TTC549 (cell line): ENCODE data around the gene CTTN.
"Not testable (repeated sequence)": the region's sequence is repeated elsewhere in the genome, so short reads cannot be mapped to it uniquely, and the experiment has no call there.

ENCODE experiments used
- FAIRE-seq: peaks from 2 replicates; lab custom pipeline; 2012; peaks lifted over from hg19 to GRCh38; lab: Jason Lieb, UNC

Gene CTTN

GRCh38 chr11:70429724-70430521 is 31.6 kb downstream of the CTTN start:
- FAIRE-seq, result no peak

- no peak for FAIRE-seq
Measured at GRCh38 chr11:70430671-70431574, 32.6 kb downstream of the CTTN start.

- no peak for FAIRE-seq
Measured at GRCh38 chr11:70431611-70432010, 33.3 kb downstream of the CTTN start.

- no peak for FAIRE-seq
Measured at GRCh38 chr11:70432065-70432464, 33.7 kb downstream of the CTTN start.

DNA sequence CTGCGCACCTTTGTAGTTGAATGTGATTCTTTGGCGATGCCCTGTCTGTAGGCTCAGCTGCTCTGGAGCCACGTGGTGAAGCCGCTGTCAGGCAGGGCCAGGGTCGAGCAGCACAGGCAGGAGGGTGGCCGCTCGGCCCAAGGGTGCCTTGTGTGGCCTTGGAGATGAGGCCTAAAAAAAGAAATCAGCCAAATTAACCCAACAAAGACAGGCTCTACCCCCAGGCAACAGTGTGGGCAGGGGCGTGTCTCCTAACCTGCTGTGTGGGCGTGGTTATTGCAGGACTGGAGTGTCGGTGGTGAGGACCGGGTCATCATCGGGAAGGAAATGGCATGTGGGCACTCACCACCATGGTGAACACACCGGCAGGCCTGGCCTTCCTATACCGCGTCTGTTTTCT is 34.3 kb downstream of the CTTN start:
- no peak for FAIRE-seq

DNA sequence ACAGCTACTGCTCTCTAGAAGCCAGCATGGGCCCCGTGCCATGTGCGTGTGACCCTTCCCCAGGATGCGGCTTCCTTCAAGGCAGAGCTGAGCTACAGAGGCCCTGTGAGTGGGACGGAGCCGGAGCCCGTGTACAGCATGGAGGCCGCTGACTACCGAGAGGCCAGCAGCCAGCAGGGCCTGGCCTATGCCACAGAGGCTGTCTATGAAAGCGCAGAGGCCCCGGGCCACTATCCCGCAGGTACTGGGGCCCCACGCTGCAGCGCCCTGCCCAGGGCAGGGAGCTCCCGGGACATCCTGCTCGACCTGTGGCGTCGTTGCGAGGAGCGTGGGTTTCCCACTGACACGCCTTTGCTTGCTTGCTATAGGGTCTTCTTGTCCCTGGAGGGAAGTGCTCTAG is 34.7 kb downstream of the CTTN start:
- no peak for FAIRE-seq

- no peak for FAIRE-seq
Measured at GRCh38 chr11:70433526-70433925, 35.2 kb downstream of the CTTN start.

- no peak for FAIRE-seq
Measured at GRCh38 chr11:70433966-70434812, 35.9 kb downstream of the CTTN start.

DNA sequence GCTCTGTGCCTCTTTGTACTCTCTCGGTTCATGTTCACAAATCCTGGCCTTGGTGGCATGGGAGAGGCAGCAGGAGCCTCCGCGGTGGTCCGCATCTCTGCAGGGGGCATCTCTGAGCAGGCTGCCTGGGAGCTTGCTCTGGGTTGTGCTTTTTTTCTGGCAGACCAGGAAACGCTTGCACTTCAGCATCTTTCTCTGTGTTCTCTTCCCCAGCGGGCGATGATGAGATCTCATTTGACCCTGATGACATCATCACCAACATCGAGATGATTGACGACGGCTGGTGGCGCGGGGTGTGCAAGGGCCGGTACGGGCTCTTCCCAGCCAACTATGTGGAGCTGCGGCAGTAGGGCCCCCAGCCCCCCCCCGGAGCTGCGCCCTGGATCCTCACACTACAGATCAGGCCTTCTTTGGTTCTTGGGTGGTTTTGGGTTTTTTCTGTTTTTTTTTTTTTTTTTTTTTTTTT is 36.5 kb downstream of the CTTN start:
- FAIRE-seq, result no peak

DNA sequence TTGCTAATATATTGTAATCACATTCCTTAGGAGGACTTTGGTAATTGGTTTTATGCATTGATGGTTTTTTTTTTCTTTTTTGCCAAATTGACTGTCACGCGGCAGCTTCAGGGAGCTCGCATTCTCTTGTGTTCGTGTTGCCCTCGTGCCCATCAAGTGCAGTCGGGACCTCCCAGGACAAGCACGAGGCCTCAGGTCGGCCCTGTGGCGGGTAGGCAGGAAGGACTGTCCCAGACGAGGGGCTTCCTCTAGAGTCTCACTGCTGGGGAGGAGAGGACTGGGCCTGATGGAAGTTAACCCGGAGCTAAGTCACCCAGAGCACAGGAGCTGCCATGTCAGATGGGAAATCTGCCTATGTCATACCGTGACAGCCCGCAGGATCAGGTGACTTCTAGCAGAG is 37.0 kb downstream of the CTTN start:
- no peak for FAIRE-seq

- no peak for FAIRE-seq
Measured at GRCh38 chr11:70435765-70436500, 37.6 kb downstream of the CTTN start.

DNA sequence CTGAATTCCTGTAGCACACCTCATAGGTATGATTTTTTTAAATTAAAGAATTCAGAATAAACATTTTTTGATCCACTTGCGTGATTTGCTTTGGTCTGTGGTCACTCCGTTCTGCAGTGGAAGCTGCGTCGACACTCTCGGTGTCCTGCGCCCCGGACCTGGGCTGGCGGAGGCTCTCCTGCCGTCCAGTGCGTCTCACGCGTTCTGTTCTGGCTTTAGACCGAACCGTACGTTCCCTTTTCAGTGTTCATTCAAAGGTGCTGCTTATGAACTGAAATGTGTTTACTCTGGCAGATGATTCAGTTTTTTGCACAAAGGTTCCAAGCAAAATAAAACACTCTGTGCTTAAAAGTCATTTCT is 38.2 kb downstream of the CTTN start:
- no peak for FAIRE-seq

DNA sequence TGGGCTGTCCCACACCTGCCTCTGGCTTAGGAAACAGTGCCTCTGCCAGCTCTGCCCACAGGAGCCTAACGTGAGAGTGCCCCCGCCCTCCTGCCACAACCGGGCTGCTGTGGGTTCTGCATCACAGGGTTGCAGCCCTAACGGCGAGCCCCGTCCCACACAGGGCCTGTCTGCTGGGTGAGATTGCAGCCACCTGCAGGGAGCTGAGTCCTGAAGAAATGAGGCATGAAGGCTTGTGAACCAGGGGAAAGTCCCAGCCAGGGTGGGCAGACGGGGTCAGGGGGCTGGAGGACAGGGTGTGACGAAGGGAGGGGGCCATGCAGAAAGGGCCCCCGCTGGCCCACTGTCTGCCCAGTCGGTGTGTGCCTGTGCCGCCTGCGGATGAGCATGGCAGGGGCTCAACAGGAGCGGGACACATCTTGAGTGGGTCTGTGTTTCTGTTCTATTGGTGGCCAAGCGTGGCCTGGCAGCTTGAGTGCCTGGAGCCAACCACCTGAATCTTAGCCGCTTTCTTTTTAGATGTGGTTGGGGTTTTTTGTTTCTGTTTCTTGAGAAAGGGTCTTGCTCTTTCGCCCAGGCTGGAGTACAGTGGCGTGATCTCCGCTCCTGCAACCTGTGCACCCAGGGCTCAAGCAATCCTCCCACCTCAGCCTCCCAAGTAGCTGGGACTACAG is 38.9 kb downstream of the CTTN start:
- FAIRE-seq, result no peak

GRCh38 chr11:70440206-70440605 is 41.9 kb downstream of the CTTN start:
- FAIRE-seq, result no peak

GRCh38 chr11:70443773-70444030 is 45.4 kb downstream of the CTTN start:
- no peak for FAIRE-seq

DNA sequence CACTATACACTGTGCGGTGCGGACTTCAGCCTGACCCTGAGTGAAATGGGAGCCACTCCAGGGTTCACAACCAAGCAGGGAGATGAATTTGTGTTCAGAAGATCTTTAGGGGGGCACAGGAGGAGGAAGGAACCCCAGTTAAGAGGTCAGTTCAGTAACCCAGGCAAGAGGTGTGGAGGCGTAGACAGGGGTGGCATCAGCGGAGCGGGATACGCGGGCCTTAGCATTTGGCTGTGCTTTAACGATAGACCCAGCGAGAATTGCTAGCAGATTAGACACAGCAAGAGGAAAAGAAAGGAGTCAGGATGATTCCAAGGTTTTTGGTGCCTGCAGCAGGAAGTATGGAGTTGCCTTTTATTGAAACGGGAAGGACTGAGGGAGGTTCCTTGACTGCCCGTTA is 46.8 kb downstream of the CTTN start:
- no peak for FAIRE-seq

- FAIRE-seq, result no peak
Measured at GRCh38 chr11:70445605-70446004, 47.3 kb downstream of the CTTN start.

- FAIRE-seq, result no peak
Measured at GRCh38 chr11:70448983-70449567, 50.7 kb downstream of the CTTN start.

DNA sequence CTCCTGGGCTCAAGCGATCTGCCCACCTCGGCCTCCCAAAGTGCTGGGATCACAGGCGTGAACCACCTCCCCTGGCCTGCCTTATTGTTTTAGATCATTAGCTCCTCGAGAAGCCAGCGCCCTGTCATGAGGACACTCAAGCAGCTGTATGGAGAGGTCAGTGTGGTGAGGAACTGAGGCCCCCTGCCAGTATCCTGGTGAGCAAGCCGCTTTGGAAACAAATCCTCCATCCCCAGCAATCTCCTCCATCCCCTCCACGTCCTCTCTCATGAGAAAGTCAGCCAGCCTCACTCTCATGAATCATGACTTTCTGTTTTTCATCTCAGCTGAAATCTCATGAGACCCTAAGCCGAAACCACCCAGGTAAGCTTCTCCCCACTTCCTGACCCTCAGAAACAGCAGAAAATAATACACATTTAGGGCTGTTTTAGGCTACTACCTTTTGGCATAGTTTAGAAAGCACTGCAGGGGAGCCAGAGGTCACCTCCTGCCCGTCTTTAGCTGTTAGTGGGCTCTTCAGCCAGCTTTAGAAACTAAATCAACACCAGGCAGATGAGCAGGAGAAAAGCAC is 56.0 kb downstream of the CTTN start:
- FAIRE-seq, result no peak

DNA sequence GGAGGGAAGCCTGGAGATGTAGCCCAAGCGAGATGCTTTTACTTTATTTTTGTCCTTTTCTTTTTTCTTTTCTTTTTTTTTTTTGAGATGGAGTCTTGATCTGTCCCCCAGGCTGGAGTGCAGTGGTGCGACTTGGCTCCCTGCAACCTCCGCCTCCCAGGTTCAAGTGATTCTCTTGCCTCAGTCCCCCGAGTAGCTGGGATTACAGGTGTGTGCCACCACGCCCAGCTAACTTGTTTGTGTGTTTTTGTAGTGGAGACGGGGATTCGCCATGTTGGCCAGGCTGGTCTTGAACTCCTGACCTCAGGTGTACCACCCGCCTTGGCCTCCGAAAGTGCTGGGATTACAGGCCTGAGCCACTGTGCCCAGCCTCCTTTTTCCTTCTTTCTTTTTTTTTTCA is 56.5 kb downstream of the CTTN start:
- not testable (repeated sequence) for FAIRE-seq

GRCh38 chr11:70455354-70455753 is 57.0 kb downstream of the CTTN start:
- no peak for FAIRE-seq
